ENCODE data around the gene P2RY8. TPM values are rescaled to one million over a fixed set of nuclear protein-coding genes. Genes with fewer than 3 reads are reported as not detected.
"Not testable (repeated sequence)": the region's sequence is repeated elsewhere in the genome, so short reads cannot be mapped to it uniquely, and the experiment has no call there.

The P2RY8 gene
- total RNA-seq, 4 donors from 2014 or later, result 1.7 to 5.5 (median 2.9) TPM

GRCh38 chrX:1554469-1555210, 17.7 kb upstream of the P2RY8 start:
- ATAC-seq (ENCODE audit: low FRiP score) (no peak), DNase-seq (ENCODE audit: low spot score) (no peak)
- TF ChIP-seq CTCF (IDR thresholded peaks at IDR 0.05), result no peak

GRCh38 chrX:1551959-1552546, 15.1 kb upstream of the P2RY8 start:
- no peak for TF ChIP-seq CTCF (IDR thresholded peaks at IDR 0.05)
- DNase-seq (ENCODE audit: low spot score), result no peak
- no peak for ATAC-seq (ENCODE audit: low FRiP score)

GRCh38 chrX:1546691-1547251, 9.8 kb upstream of the P2RY8 start:
- DNase-seq (ENCODE audit: low spot score) (no peak), ATAC-seq (ENCODE audit: low FRiP score) (no peak)
- no peak for TF ChIP-seq CTCF (IDR thresholded peaks at IDR 0.05)

- no peak for TF ChIP-seq CTCF (IDR thresholded peaks at IDR 0.05)
- ATAC-seq (ENCODE audit: low FRiP score), result no peak
- DNase-seq (ENCODE audit: low spot score), result no peak
Measured at GRCh38 chrX:1545776-1546408, 8.9 kb upstream of the P2RY8 start.

- no peak for TF ChIP-seq CTCF (IDR thresholded peaks at IDR 0.05)
- no peak for ATAC-seq (ENCODE audit: low FRiP score)
- no peak for DNase-seq (ENCODE audit: low spot score)
Measured at GRCh38 chrX:1542994-1543725, 6.2 kb upstream of the P2RY8 start.

GRCh38 chrX:1539146-1539545, 2.2 kb upstream of the P2RY8 start:
- not testable (repeated sequence) for DNase-seq (ENCODE audit: low spot score); ATAC-seq (ENCODE audit: low FRiP score)

- ATAC-seq (ENCODE audit: low FRiP score); DNase-seq (ENCODE audit: low spot score): not testable (repeated sequence)
Measured at GRCh38 chrX:1537716-1538090, 718 bp upstream of the P2RY8 start.
